ENCODE data around the gene UGT1A3. TPM values are rescaled to one million over a fixed set of nuclear protein-coding genes. Genes with fewer than 3 reads are reported as not detected.

UGT1A3 gene
- total RNA-seq: not detected
- polyA plus RNA-seq (2013, experiment 1 of 2): not detected
- polyA plus RNA-seq (2013, experiment 2 of 2): not detected

DNA sequence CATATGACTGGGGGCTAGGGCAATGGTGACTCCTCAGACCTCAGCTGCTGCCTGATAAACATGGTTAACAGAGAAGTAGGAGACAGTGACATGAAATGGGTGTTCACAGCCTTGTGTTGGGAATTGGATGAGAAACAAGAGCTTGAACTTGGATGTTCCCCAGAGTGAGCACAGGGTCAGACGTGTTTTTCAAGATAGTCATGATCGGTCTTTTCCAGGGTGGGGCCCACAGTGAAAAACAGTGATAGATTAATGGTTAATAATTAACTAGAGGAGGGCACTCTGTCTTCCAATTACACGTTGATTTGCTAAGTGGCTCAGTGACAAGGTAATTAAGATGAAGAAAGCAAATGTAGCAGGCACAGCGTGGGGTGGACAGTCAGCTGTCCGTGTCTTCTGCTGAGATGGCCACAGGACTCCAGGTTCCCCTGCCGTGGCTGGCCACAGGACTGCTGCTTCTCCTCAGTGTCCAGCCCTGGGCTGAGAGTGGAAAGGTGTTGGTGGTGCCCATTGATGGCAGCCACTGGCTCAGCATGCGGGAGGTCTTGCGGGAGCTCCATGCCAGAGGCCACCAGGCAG is at the start of gene UGT1A3:
Gene UGT1A3 (plus strand): TSS at position 320 of the 579 bp plus-strand sequence. CDS start 85 bp downstream, at position 405.
- Histone ChIP-seq H3K27me3 (ENCODE audit: control insufficient read depth in 1 of 2, insufficient read depth in 2 of 2, low read length in 2 of 2) (no peaks in the 10 kb centered on the region), H3K4me3 (ENCODE audit: low read length) (no peak within 1 kb of the TSS), H3K27ac (ENCODE audit: low read depth in 1 of 2, low read length in 2 of 2) (no peak within 1 kb of the TSS), H3K9me3 (ENCODE audit: control insufficient read depth in 1 of 2, insufficient read depth in 1 of 2, low read length in 2 of 2) (no peaks in the 10 kb centered on the region), H3K4me1 (ENCODE audit: insufficient read depth, low read length) (no peaks in the 10 kb centered on the region), H3K36me3 (ENCODE audit: insufficient read depth, low read length) (no peaks in the 10 kb centered on the region)
- H3K27ac Mint-ChIP-seq: no peak within 1 kb of the TSS
- no peaks in the 10 kb centered on the region for H3K9me3 Mint-ChIP-seq
- intact Hi-C loops (cut with DNase I, micrococcal nuclease): no loop called here
- DNase-seq (no peak), ATAC-seq (ENCODE audit: poor library complexity) (no peak)
- no peak within 1 kb of the TSS for H3K4me3 Mint-ChIP-seq
- CTCF ChIA-PET: no interaction called here
- POLR2A ChIA-PET: no interaction called here
- no peaks in the 10 kb centered on the region for H3K36me3 Mint-ChIP-seq (ENCODE audit: low read depth)
- no peaks in the 10 kb centered on the region for H3K4me1 Mint-ChIP-seq (ENCODE audit: low read depth)
- peaks cover 23% of the 10 kb centered on the region for H3K27me3 Mint-ChIP-seq
- TF ChIP-seq, protein P1, sequence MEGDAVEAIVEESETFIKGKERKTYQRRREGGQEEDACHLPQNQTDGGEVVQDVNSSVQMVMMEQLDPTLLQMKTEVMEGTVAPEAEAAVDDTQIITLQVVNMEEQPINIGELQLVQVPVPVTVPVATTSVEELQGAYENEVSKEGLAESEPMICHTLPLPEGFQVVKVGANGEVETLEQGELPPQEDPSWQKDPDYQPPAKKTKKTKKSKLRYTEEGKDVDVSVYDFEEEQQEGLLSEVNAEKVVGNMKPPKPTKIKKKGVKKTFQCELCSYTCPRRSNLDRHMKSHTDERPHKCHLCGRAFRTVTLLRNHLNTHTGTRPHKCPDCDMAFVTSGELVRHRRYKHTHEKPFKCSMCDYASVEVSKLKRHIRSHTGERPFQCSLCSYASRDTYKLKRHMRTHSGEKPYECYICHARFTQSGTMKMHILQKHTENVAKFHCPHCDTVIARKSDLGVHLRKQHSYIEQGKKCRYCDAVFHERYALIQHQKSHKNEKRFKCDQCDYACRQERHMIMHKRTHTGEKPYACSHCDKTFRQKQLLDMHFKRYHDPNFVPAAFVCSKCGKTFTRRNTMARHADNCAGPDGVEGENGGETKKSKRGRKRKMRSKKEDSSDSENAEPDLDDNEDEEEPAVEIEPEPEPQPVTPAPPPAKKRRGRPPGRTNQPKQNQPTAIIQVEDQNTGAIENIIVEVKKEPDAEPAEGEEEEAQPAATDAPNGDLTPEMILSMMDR (IDR thresholded peaks at IDR 0.05): no peak

DNA sequence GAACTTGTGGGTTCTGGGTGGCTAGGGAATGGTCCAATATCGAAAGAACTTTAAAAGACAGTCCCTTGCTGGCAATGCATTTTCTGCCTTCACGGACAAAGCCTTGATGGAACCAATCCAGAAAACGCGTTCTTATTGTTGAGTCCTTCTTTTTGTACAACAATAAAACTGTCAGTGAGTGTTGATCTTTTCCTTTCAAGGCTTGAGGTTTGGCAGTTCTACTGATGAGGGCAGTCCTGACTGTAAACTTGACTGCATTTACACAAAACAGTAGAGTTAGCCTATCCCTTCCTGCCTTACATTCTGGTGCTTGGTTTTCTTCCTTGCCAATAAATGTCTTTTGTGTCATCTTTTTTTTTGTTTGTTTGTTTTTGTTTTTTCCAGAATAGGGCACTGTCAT is 49.6 kb upstream of the UGT1A3 start:
- CTCF ChIA-PET: no interaction called here
- POLR2A ChIA-PET: no interaction called here
- ATAC-seq (ENCODE audit: poor library complexity): no peak
- Mint-ChIP-seq H3K4me1 (ENCODE audit: low read depth) (no peaks in the 10 kb centered on the region), H3K27ac (no peak overlapping the region), H3K4me3 (no peak overlapping the region), H3K27me3 (peaks cover 30% of the 10 kb centered on the region), H3K9me3 (no peaks in the 10 kb centered on the region), H3K36me3 (ENCODE audit: low read depth) (no peaks in the 10 kb centered on the region)
- TF ChIP-seq, protein P1 (IDR thresholded peaks at IDR 0.05): no peak
- Histone ChIP-seq H3K9me3 (ENCODE audit: control insufficient read depth in 1 of 2, insufficient read depth in 1 of 2, low read length in 2 of 2) (no peaks in the 10 kb centered on the region), H3K4me3 (ENCODE audit: low read length) (no peak overlapping the region), H3K4me1 (ENCODE audit: insufficient read depth, low read length) (no peaks in the 10 kb centered on the region), H3K27ac (ENCODE audit: low read depth in 1 of 2, low read length in 2 of 2) (no peak overlapping the region), H3K27me3 (ENCODE audit: control insufficient read depth in 1 of 2, insufficient read depth in 2 of 2, low read length in 2 of 2) (peaks cover 0 to 8% of the 10 kb centered on the region in 2 experiments), H3K36me3 (ENCODE audit: insufficient read depth, low read length) (no peaks in the 10 kb centered on the region)
- intact Hi-C loops (cut with DNase I, micrococcal nuclease): no loop called here
- DNase-seq: no peak

DNA sequence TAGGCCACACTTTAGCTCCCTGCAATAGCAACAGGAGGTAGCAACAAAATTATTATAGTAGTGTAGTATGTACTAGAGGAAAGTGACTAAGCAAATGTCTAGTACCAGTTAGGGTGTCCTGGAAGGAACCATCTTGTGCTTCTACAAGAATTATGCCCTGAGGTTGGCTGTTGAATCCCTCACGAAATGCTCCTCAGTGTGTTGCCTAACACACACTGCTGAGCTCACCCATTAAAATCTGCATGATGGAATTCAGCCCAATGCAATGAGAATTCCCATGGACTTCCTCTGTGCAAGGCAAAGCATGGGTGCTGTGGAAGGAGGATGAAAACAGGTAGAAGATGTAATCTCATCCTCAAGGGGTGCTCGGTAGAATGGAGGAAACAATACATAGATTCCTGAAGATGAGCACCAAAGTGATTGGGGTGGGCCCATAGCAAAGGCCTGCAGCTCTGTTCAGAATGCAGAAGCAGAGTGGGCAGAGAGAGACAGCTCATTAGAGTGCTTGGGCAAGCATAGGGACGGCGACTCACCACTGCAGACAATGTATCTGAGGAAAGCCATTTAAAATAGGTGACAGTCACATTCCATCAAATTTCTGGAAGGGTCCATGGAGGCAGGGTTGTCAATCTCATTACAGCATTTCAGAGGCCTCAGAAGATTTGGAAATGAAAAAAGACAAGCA is 48.3 kb upstream of the UGT1A3 start:
- H3K4me3 ChIP-seq (ENCODE audit: low read length): no peak overlapping the region
- Mint-ChIP-seq H3K36me3 (ENCODE audit: low read depth) (no peaks in the 10 kb centered on the region), H3K9me3 (no peaks in the 10 kb centered on the region), H3K4me1 (ENCODE audit: low read depth) (no peaks in the 10 kb centered on the region), H3K27ac (no peak overlapping the region), H3K4me3 (no peak overlapping the region), H3K27me3 (peaks cover 30% of the 10 kb centered on the region)
- CTCF ChIA-PET: no interaction called here
- no peaks in the 10 kb centered on the region for H3K9me3 ChIP-seq (ENCODE audit: control insufficient read depth in 1 of 2, insufficient read depth in 1 of 2, low read length in 2 of 2)
- DNase-seq (no peak), ATAC-seq (ENCODE audit: poor library complexity) (no peak)
- no peaks in the 10 kb centered on the region for H3K36me3 ChIP-seq (ENCODE audit: insufficient read depth, low read length)
- no peaks in the 10 kb centered on the region for H3K4me1 ChIP-seq (ENCODE audit: insufficient read depth, low read length)
- intact Hi-C loops (cut with DNase I, micrococcal nuclease): no loop called here
- peaks cover 0 to 8% of the 10 kb centered on the region in 2 experiments for H3K27me3 ChIP-seq (ENCODE audit: control insufficient read depth in 1 of 2, insufficient read depth in 2 of 2, low read length in 2 of 2)
- TF ChIP-seq, protein P1 (IDR thresholded peaks at IDR 0.05): no peak
- POLR2A ChIA-PET: no interaction called here
- H3K27ac ChIP-seq (ENCODE audit: low read depth in 1 of 2, low read length in 2 of 2): no peak overlapping the region
